Measurements from ENCODE around the gene NAALADL1. TPM values are rescaled to one million over a fixed set of nuclear protein-coding genes. Genes with fewer than 3 reads are reported as not detected.

NAALADL1 gene
- total and polyA plus RNA-seq, 2 donors = 5.1 to 9.0 TPM

DNA sequence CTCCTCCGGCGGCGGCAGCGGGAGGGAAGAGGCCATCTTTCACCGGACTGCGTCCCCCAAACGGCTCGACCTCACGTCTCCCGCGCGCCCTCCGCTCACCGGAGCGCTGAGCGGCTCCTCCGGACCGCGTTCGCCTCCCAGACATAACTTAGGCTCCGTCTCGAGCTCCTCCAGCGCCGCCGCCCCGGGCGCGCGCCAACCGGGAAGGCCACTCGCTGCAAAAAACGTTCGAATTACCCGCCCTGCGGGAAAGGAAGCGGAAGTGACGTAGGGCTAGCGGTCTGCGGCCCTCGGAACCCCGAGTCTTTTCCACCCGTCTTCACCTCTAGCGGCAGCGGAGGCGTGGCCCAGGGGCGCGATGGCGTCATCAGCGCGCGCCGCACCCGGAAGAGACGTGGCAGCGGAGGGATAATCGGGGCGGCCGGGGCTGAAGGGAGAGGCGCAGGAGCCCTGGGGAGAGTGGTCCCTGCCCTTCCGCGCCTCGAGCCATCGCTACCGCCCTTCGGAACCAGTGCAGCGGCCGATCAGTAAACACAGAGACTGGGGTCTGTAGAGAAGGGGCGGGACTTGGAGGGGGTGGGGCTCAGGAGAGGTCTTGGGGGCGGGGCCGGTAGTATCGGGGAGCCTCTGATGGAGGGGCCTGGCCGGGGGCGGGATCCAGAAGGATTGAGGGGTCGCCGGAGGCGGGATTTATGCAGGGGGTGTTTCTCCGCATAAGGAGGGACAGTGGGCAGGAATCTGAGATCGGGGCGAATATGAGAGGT lies 25.7 kb upstream of the NAALADL1 start, which contains the start of the genes CDCA5 and ZFPL1:
Gene CDCA5, minus strand, starts transcription at position 207 of the 764 bp plus-strand sequence. Its CDS starts 62 bp downstream, at position 145.
Gene ZFPL1, plus strand, starts transcription at position 389 of the 764 bp plus-strand sequence. CDS start 477 bp downstream, outside the sequence.
- Histone ChIP-seq H3K36me3 (ENCODE audit: control insufficient read depth in 2 of 2, insufficient read depth in 2 of 2, low read length in 1 of 2) (peaks cover 48 to 69% of the 10 kb centered on the region in 2 donors), H3K4me3 (ENCODE audit: low read length in 2 of 2) (peak within 1 kb of the TSS; percentile 73 to 98), H3K27ac (ENCODE audit: low read depth in 1 of 2, low read length in 1 of 2) (peak within 1 kb of the TSS; percentile 86 to 94), H3K9me3 (ENCODE audit: control insufficient read depth in 2 of 2, insufficient read depth in 1 of 2, low read length in 1 of 2) (peaks cover 0 to 2% of the 10 kb centered on the region in 2 donors), H3K27me3 (ENCODE audit: control insufficient read depth in 2 of 2, insufficient read depth in 1 of 2, low read length in 1 of 2) (no peaks in the 10 kb centered on the region), H3K4me1 (ENCODE audit: control insufficient read depth in 2 of 2, insufficient read depth in 2 of 2, low read length in 2 of 2) (peaks cover 14 to 33% of the 10 kb centered on the region in 2 donors)
- under 1% methylated on average over 79 of the region's 79 CpGs for WGBS
- peak; percentile 83 to 98 (median 94) for DNase-seq (ENCODE audit: low read depth in 6 of 9, low spot score in 9 of 9)

DNA sequence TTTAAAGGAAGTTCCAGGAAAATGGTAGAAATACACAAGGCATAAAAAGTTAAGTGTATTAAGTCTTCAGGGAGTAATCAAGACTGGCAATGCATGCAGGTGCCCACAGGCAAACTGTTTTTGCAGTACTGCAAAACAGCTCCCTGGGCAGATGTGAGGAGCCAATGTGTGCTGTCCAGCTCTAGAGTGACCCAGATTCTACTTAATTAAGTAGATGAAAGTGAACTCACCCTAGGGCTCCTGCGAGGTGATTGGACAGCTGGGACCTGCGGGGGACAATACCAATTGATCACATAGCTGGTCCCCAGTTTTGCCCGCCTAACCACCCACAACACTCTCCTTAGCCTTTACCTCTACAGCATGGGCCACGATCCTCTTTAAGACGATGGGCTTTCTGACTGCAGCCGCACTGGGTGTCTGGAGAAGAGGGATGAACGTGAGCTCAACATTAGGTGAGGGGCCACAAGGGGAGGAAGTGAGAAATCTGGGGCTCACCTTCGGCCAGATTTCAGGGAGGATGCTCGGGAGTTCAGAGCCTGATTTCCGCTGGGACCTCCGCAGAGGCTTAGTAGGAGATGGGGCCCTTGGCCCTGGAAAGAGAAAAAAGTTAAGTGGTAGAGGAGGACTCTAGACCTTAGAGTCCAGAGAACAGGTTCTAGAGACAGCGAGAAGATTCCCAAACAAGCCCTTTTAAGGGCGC lies 24.9 kb upstream of the NAALADL1 start:
- H3K9me3 ChIP-seq (ENCODE audit: control insufficient read depth in 2 of 2, insufficient read depth in 1 of 2, low read length in 1 of 2) = no peaks in the 10 kb centered on the region
- peaks cover 47 to 67% of the 10 kb centered on the region in 2 donors for H3K36me3 ChIP-seq (ENCODE audit: control insufficient read depth in 2 of 2, insufficient read depth in 2 of 2, low read length in 1 of 2)
- WGBS = 8% methylated on average over 13 of the region's 13 CpGs
- H3K27me3 ChIP-seq (ENCODE audit: control insufficient read depth in 2 of 2, insufficient read depth in 1 of 2, low read length in 1 of 2) = no peaks in the 10 kb centered on the region
- peak overlapping the region; percentile 73 to 98 for H3K4me3 ChIP-seq (ENCODE audit: low read length in 2 of 2)
- DNase-seq (ENCODE audit: low read depth in 6 of 9, low spot score in 9 of 9) = peak in 2 of 9 donors; percentile 6 to 21
- H3K27ac ChIP-seq (ENCODE audit: low read depth in 1 of 2, low read length in 1 of 2) = peak overlapping the region; percentile 49 to 86
- peaks cover 14 to 40% of the 10 kb centered on the region in 2 donors for H3K4me1 ChIP-seq (ENCODE audit: control insufficient read depth in 2 of 2, insufficient read depth in 2 of 2, low read length in 2 of 2)

DNA sequence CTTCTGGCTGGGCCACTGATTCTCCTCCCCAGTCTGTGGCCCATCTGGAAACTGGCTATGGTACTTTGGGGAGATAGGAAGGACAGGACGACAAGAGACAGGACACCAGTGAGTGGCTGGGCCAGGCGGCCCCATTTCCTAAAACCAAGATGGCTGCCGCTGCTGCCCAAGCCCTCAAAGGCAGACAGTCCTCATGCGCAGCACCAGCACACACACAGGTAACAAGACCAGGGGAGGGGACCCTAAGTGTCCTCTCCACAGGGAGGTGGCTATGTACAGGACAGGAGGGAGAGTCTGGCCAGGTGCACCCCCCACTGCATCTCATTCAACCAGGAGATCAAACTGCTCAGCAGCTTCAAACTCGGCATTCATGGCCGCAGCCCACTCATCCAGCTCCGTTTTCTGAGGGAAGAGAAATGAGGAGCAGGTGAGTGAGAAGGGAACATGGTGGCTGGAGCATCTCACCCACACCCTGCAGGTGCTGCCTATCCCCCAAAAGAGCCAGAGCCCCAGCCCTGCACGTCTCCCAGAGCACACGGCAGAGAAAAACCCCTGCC lies 20.5 kb upstream of the NAALADL1 start:
- H3K4me1 ChIP-seq (ENCODE audit: control insufficient read depth in 2 of 2, insufficient read depth in 2 of 2, low read length in 2 of 2) = peaks cover 7 to 30% of the 10 kb centered on the region in 2 donors
- 98% methylated on average over 9 of the region's 9 CpGs for WGBS
- no peaks in the 10 kb centered on the region for H3K27me3 ChIP-seq (ENCODE audit: control insufficient read depth in 2 of 2, insufficient read depth in 1 of 2, low read length in 1 of 2)
- H3K4me3 ChIP-seq (ENCODE audit: low read length in 2 of 2) = no peak overlapping the region
- no peak for DNase-seq (ENCODE audit: low read depth in 6 of 9, low spot score in 9 of 9)
- no peaks in the 10 kb centered on the region for H3K9me3 ChIP-seq (ENCODE audit: control insufficient read depth in 2 of 2, insufficient read depth in 1 of 2, low read length in 1 of 2)
- H3K27ac ChIP-seq (ENCODE audit: low read depth in 1 of 2, low read length in 1 of 2) = peak overlapping the region in 1 of 2 donors; percentile 3
- peaks cover 34 to 55% of the 10 kb centered on the region in 2 donors for H3K36me3 ChIP-seq (ENCODE audit: control insufficient read depth in 2 of 2, insufficient read depth in 2 of 2, low read length in 1 of 2)

DNA sequence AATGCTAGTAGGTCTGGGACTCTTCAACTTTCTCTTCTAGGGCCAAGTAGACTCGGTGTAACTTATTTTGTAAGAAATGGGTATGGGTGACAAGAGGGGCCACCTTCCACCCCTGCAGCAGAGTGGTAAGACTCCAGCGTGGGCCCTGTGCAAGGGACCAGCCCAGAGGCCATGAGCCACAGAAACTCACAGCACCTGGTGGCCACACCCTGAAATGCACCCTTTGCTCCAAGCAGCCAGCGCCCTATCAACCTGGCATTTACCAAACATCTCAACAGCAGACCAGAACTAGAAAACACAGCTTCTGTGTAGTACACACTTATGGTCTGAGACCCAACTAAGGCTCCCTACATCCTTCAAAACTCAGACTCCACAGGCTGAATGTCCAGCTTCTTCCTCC lies 19.8 kb upstream of the NAALADL1 start:
- H3K4me1 ChIP-seq (ENCODE audit: control insufficient read depth in 2 of 2, insufficient read depth in 2 of 2, low read length in 2 of 2) = peaks cover 1 to 24% of the 10 kb centered on the region in 2 donors
- peak overlapping the region in 1 of 2 donors; percentile 3 for H3K27ac ChIP-seq (ENCODE audit: low read depth in 1 of 2, low read length in 1 of 2)
- peaks cover 34 to 55% of the 10 kb centered on the region in 2 donors for H3K36me3 ChIP-seq (ENCODE audit: control insufficient read depth in 2 of 2, insufficient read depth in 2 of 2, low read length in 1 of 2)
- DNase-seq (ENCODE audit: low read depth in 6 of 9, low spot score in 9 of 9) = peak in 8 of 9 donors; percentile 37 to 80 (median 54)
- H3K9me3 ChIP-seq (ENCODE audit: control insufficient read depth in 2 of 2, insufficient read depth in 1 of 2, low read length in 1 of 2) = no peaks in the 10 kb centered on the region
- no peaks in the 10 kb centered on the region for H3K27me3 ChIP-seq (ENCODE audit: control insufficient read depth in 2 of 2, insufficient read depth in 1 of 2, low read length in 1 of 2)
- H3K4me3 ChIP-seq (ENCODE audit: low read length in 2 of 2) = no peak overlapping the region
- 67% methylated on average over 3 of the region's 3 CpGs for WGBS

DNA sequence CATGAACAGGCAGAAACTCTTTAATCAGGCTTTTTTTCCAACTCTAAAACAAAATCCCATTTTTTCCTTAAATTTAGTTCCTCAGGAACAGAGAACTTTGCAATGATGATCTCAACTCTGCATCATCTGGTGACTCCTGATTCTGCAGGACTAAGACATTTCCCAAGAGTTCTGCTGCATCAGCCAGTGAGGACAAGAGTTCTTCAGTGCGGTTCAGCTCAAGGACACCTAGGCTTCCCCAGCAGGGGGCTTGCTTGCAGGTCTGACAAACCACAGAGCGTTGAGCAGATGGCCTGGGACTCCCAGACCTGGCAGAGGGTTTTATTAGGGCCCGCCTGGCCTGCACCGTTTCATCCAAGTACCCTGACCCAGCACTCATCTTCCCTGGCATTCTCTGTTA lies 19.1 kb upstream of the NAALADL1 start:
- H3K36me3 ChIP-seq (ENCODE audit: control insufficient read depth in 2 of 2, insufficient read depth in 2 of 2, low read length in 1 of 2) = peaks cover 34 to 51% of the 10 kb centered on the region in 2 donors
- H3K27ac ChIP-seq (ENCODE audit: low read depth in 1 of 2, low read length in 1 of 2) = no peak overlapping the region
- no peak overlapping the region for H3K4me3 ChIP-seq (ENCODE audit: low read length in 2 of 2)
- no peaks in the 10 kb centered on the region for H3K27me3 ChIP-seq (ENCODE audit: control insufficient read depth in 2 of 2, insufficient read depth in 1 of 2, low read length in 1 of 2)
- no peaks in the 10 kb centered on the region for H3K9me3 ChIP-seq (ENCODE audit: control insufficient read depth in 2 of 2, insufficient read depth in 1 of 2, low read length in 1 of 2)
- H3K4me1 ChIP-seq (ENCODE audit: control insufficient read depth in 2 of 2, insufficient read depth in 2 of 2, low read length in 2 of 2) = peaks cover 0 to 18% of the 10 kb centered on the region in 2 donors
- WGBS = 98% methylated on average over 4 of the region's 4 CpGs
- no peak for DNase-seq (ENCODE audit: low read depth in 6 of 9, low spot score in 9 of 9)

DNA sequence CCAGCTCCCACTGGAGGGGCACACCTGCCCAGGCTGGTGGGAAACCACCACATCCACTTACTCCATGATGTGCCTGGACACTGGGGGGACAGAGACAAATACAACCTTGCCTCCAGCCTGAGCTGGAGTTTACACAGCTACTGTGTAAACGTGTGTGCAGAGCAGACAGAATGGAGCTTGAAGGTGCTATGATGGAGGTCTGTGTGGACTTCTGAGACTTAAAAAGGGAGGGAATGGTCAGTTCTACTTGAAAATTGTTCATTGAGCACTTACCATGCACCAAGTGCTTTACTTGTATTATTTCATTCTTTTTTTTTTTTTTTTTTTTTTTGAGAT lies 14.2 kb upstream of the NAALADL1 start:
- H3K4me3 ChIP-seq (ENCODE audit: low read length in 2 of 2) = no peak overlapping the region
- DNase-seq (ENCODE audit: low read depth in 6 of 9, low spot score in 9 of 9) = no peak
- no peaks in the 10 kb centered on the region for H3K27me3 ChIP-seq (ENCODE audit: control insufficient read depth in 2 of 2, insufficient read depth in 1 of 2, low read length in 1 of 2)
- 92% methylated on average over 1 of the region's 1 CpG for WGBS
- H3K27ac ChIP-seq (ENCODE audit: low read depth in 1 of 2, low read length in 1 of 2) = no peak overlapping the region
- peaks cover 0 to under 1% of the 10 kb centered on the region in 2 donors for H3K4me1 ChIP-seq (ENCODE audit: control insufficient read depth in 2 of 2, insufficient read depth in 2 of 2, low read length in 2 of 2)
- H3K9me3 ChIP-seq (ENCODE audit: control insufficient read depth in 2 of 2, insufficient read depth in 1 of 2, low read length in 1 of 2) = no peaks in the 10 kb centered on the region
- peaks cover 17 to 18% of the 10 kb centered on the region in 2 donors for H3K36me3 ChIP-seq (ENCODE audit: control insufficient read depth in 2 of 2, insufficient read depth in 2 of 2, low read length in 1 of 2)

DNA sequence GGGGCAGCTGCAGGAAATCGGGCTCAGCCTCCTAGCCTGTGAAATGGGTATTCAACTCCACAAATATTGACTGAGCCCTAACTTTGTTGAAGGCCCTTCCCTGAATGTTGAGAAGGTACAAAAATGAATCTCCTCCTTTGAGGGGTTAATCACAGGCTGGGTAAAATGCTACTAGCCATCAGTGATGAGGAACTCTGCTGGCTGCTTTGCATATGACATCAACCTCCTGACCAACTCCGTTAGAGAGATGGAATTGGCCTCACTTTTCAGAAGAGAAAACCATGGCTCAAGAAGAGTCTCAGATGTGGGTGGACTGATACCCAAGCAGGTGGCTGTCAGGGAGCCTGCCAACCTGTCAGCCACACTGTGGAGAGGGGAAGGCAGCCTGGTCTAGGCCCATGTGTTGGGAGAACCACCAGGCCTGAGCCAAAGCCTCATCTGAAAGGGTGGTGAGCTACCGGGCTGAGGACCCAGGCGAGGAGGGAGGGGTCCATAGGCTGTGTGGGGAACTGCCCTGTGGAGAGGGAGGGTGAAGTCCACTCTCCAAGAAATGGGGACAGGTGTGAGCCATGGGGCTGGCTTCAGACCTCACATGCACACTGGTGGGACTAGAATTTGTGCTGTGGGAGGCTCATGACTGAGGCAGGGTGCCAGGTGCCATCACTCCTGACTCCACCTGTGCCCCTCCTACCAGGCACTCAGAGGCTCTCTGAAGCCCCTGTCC lies 13.7 kb upstream of the NAALADL1 start:
- DNase-seq (ENCODE audit: low read depth in 6 of 9, low spot score in 9 of 9) = no peak
- WGBS = 92% methylated on average over 4 of the region's 4 CpGs
- Histone ChIP-seq H3K27me3 (ENCODE audit: control insufficient read depth in 2 of 2, insufficient read depth in 1 of 2, low read length in 1 of 2) (no peaks in the 10 kb centered on the region), H3K4me1 (ENCODE audit: control insufficient read depth in 2 of 2, insufficient read depth in 2 of 2, low read length in 2 of 2) (peaks cover 0 to 2% of the 10 kb centered on the region in 2 donors), H3K27ac (ENCODE audit: low read depth in 1 of 2, low read length in 1 of 2) (no peak overlapping the region), H3K9me3 (ENCODE audit: control insufficient read depth in 2 of 2, insufficient read depth in 1 of 2, low read length in 1 of 2) (no peaks in the 10 kb centered on the region), H3K36me3 (ENCODE audit: control insufficient read depth in 2 of 2, insufficient read depth in 2 of 2, low read length in 1 of 2) (peaks cover 11 to 12% of the 10 kb centered on the region in 2 donors), H3K4me3 (ENCODE audit: low read length in 2 of 2) (no peak overlapping the region)

DNA sequence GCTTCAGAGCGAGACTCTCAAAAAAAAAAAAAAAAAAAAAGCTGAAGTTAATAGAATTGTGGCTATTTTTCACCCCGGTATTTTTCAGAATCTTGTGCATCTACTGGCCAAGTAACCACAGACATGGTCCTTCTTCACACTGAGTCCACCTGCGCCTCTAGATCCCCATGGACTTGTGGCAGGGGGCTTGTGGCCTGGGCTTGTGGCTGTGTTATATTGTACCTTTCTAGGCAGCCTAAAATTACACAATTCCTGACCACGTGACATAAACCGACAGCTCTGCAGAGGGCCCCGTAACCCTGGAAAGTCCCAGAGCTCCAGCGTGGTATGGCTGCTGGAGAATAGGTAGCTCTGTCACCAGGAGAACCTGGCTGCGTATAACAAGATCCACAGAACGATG lies 10.9 kb upstream of the NAALADL1 start:
- WGBS = 63% methylated on average over 9 of the region's 9 CpGs

More for the DNA sequence above, 10.9 kb upstream of the NAALADL1 start:
- no peak overlapping the region for H3K27ac ChIP-seq (ENCODE audit: low read depth in 1 of 2, low read length in 1 of 2)
- H3K9me3 ChIP-seq (ENCODE audit: control insufficient read depth in 2 of 2, insufficient read depth in 1 of 2, low read length in 1 of 2) = no peaks in the 10 kb centered on the region
- no peaks in the 10 kb centered on the region for H3K27me3 ChIP-seq (ENCODE audit: control insufficient read depth in 2 of 2, insufficient read depth in 1 of 2, low read length in 1 of 2)
- H3K4me3 ChIP-seq (ENCODE audit: low read length in 2 of 2) = no peak overlapping the region
- no peaks in the 10 kb centered on the region for H3K36me3 ChIP-seq (ENCODE audit: control insufficient read depth in 2 of 2, insufficient read depth in 2 of 2, low read length in 1 of 2)
- no peak for DNase-seq (ENCODE audit: low read depth in 6 of 9, low spot score in 9 of 9)
- H3K4me1 ChIP-seq (ENCODE audit: control insufficient read depth in 2 of 2, insufficient read depth in 2 of 2, low read length in 2 of 2) = peaks cover 0 to 2% of the 10 kb centered on the region in 2 donors
